Transverse colon (tissue), 4 donors: Measurements from ENCODE around the gene SUN1. TPM values are rescaled to one million over a fixed set of nuclear protein-coding genes. Genes with fewer than 3 reads are reported as not detected.

Experiments used
- DNase-seq: peaks from one replicate; pipeline ENCODE4 v3.0.0-alpha.2; 2019
- H3K27ac ChIP-seq, 4 donors: fragments of 200-600 bp; sonication (generic); 2 replicates each; pipeline ENCODE4 v1.5.1; 2016 to 2018; ENCODE audit warnings: inconsistent platforms in 4 of 4
- H3K27me3 ChIP-seq: fragments of 200-600 bp; sonication (generic); 2 replicates; pipeline ENCODE4 v1.5.1; 2017; ENCODE audit warnings: inconsistent platforms
- H3K36me3 ChIP-seq, 4 donors: fragments of 200-600 bp; sonication (generic); 2 replicates each; pipeline ENCODE4 v1.5.1; 2017 to 2019; ENCODE audit warnings: inconsistent platforms in 4 of 4
- H3K4me1 ChIP-seq, 4 donors: fragments of 200-600 bp; sonication (generic); 2 replicates each; pipeline ENCODE4 v1.5.1; 2017 to 2020; ENCODE audit warnings: inconsistent platforms in 4 of 4
- H3K4me3 ChIP-seq, 4 donors: fragments of 200-600 bp; sonication (generic); 1 replicate in 1 of 4; 2 replicates in 3 of 4; pipeline versions ENCODE4 v1.5.1 to v1.6.1; 2017 to 2019; ENCODE audit warnings: inconsistent platforms in 4 of 4
- H3K9me3 ChIP-seq, 2 donors: fragments of 200-600 bp; sonication (generic); 2 replicates each; pipeline ENCODE4 v1.5.1; 2017 to 2019; ENCODE audit warnings: inconsistent platforms in 2 of 2
- EP300 ChIP-seq: sonication (generic); formaldehyde crosslinking; IDR thresholded peaks from one replicate; pipeline ENCODE4 v1.6.1; 2017; ENCODE audit warnings: antibody characterized with exemption, low read depth
- POLR2A ChIP-seq: fragments of 450-650 bp; IDR thresholded peaks from one replicate; pipeline ENCODE4 v1.6.1; 2016; ENCODE audit warnings: antibody characterized with exemption, mild to moderate bottlenecking, moderate library complexity
- POLR2AphosphoS5 ChIP-seq, 3 donors: sonication (generic); formaldehyde crosslinking; IDR thresholded peaks; one replicate each; pipeline ENCODE4 v1.6.1; 2016; ENCODE audit warnings: antibody characterized with exemption in 3 of 3
- WGBS, 2 donors: methylation state at CpG; one replicate each; pipeline ENCODE4 v1.1.5; 2018; ENCODE audit warnings: low coverage in 1 of 2; 5-methylcytosine and 5-hydroxymethylcytosine counted together
- in situ Hi-C, 4 donors: fragments of 200-750 bp; cut with MboI; loops; one replicate each; pipeline versions ENCODE4 v1.15.0 to v1.15.1; 2017; ENCODE audit warnings: low sequenced_read_pairs in 3 of 4, low pct_ligation_motif_present in 1 of 4, low pct_unique_long_range_greater_than_20kb in 1 of 4
- intact Hi-C: fragments of 100-400 bp; cut with DNase I; formaldehyde crosslinking; loops from one replicate; pipeline ENCODE4 v1.15.1; 2023; ENCODE audit warnings: low total_unique reads
- total RNA-seq, 4 donors: library from RNA; depleted of rRNA; stranded (reverse); fragments of >200 nt; gene quantifications; one replicate each; pipeline ENCODE4 v1.1.0, GENCODE V29; 2016
- TF ChIP-seq, protein P1 (sequence below), 5 experiments: fragments of 200-600 bp in 3 of 5; fragments of 450-650 bp in 2 of 5; sonication (generic) in 3 of 5; IDR thresholded peaks; 1 replicate in 2 of 5; 2 replicates in 3 of 5; pipeline ENCODE4 v1.5.1; 2016 to 2017; ENCODE audit warnings: antibody characterized with exemption in 5 of 5, inconsistent platforms in 3 of 5, mild to moderate bottlenecking in 2 of 5, moderate library complexity in 1 of 5

SUN1 gene
- total RNA-seq, 4 donors from 2014 or later, result 92.7 to 569 (median 162) TPM

GRCh38 chr7:867001-867405 is 34.7 kb downstream of the SUN1 start:
- intact Hi-C loops (loop anchor here (5.0 kb wide), 1 partner anchor 35 kb away; the partner anchor contains the start of gene SUN1), in situ Hi-C loops (loop anchor here in 1 of 4 donors (10.0 kb wide), 1 partner anchor 72 kb away; no protein-coding TSS in a partner anchor)
- H3K36me3 ChIP-seq, result peaks cover 0 to 13% (median 1%) of the 10 kb centered on the region in 4 donors
- 20 to 59% methylated on average over 2 to 15 of the region's 18 CpGs for WGBS, 2 donors
- H3K27me3 ChIP-seq, result no peaks in the 10 kb centered on the region
- no peaks in the 10 kb centered on the region for H3K9me3 ChIP-seq
- H3K4me3 ChIP-seq, result no peak overlapping the region
- no peak for TF ChIP-seq EP300
- TF ChIP-seq POLR2AphosphoS5 (IDR thresholded peaks at IDR 0.05), result peak in 1 of 3 donors; percentile 12
- TF ChIP-seq, protein P1, sequence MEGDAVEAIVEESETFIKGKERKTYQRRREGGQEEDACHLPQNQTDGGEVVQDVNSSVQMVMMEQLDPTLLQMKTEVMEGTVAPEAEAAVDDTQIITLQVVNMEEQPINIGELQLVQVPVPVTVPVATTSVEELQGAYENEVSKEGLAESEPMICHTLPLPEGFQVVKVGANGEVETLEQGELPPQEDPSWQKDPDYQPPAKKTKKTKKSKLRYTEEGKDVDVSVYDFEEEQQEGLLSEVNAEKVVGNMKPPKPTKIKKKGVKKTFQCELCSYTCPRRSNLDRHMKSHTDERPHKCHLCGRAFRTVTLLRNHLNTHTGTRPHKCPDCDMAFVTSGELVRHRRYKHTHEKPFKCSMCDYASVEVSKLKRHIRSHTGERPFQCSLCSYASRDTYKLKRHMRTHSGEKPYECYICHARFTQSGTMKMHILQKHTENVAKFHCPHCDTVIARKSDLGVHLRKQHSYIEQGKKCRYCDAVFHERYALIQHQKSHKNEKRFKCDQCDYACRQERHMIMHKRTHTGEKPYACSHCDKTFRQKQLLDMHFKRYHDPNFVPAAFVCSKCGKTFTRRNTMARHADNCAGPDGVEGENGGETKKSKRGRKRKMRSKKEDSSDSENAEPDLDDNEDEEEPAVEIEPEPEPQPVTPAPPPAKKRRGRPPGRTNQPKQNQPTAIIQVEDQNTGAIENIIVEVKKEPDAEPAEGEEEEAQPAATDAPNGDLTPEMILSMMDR (IDR thresholded peaks at IDR 0.05), result no peak
- no peak for TF ChIP-seq POLR2A
- H3K4me1 ChIP-seq, result peaks cover 13 to 23% (median 16%) of the 10 kb centered on the region in 4 donors
- DNase-seq, result peak; percentile 60
- H3K27ac ChIP-seq, result peak overlapping the region; percentile 74 to 91 (median 84)

DNA sequence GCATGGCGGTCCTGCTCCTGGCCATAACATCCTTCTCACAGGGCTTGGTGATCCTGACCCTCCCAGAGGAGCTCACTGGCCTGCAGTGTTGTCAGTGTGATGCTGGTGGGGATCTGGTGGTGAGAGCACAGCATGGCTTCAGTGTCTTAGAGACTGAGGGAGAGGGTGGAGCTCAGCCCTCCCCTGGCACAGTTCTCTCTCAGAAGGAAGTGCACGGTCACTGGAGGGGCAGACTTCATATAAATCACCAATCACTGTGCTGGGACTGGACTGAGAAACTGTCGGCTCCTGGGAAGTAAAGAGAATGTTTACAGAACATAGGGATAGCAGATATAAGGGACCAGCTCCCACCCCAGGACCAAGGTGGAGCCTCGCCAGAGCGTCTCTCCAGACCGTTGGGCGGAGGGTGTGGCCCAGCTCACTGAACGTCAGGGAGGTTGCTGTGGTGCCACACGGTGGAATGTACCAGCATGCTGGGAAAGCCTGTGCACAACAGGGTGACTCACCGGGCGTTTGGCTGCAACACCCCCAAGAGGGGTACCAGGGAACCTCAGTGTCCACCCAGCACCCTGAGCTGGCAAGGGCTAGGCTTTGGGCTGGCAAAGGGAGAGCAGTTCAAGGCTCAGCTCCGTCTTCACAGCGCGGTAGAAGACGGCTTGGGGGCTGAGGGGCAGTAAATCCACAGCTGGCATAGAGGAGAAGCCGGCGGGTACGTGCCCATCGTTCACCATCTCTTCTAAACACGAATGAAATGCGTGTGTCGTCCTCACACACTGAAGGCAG is 35.3 kb downstream of the SUN1 start:
- Histone ChIP-seq H3K9me3 (no peaks in the 10 kb centered on the region), H3K36me3 (peaks cover 0 to 10% (median 2%) of the 10 kb centered on the region in 4 donors), H3K27ac (peak overlapping the region; percentile 74 to 91 (median 84)), H3K4me1 (peaks cover 13 to 23% (median 16%) of the 10 kb centered on the region in 4 donors), H3K4me3 (no peak overlapping the region), H3K27me3 (no peaks in the 10 kb centered on the region)
- intact Hi-C loops (loop anchor here (5.0 kb wide), 1 partner anchor 35 kb away; the partner anchor contains the start of gene SUN1), in situ Hi-C loops (loop anchor here in 1 of 4 donors (10.0 kb wide), 1 partner anchor 73 kb away; no protein-coding TSS in a partner anchor)
- TF ChIP-seq POLR2AphosphoS5 (IDR thresholded peaks at IDR 0.05) (peak; percentile 35 to 48 (median 38)), EP300 (peak; percentile 47), POLR2A (peak; percentile 15)
- TF ChIP-seq, protein P1 (IDR thresholded peaks at IDR 0.05), result no peak
- peak; percentile 88 for DNase-seq
- 33 to 47% methylated on average over 6 to 21 of the region's 22 CpGs for WGBS, 2 donors

DNA sequence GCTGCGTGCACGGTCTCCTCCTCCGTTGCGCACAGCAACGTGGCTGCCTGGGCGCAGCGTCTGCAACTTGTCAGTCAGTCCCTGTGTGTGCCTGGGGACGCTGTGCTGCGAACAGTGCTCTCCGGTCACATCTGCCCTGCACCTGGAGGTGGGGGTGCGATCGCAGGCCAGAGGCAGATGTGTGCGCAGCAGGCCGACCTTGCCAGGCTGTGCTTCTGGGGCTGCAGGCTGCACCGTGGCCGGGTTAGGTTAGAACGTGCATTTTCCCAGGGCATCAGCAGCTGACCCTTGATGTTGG is 35.9 kb downstream of the SUN1 start:
- no peak overlapping the region for H3K4me3 ChIP-seq
- no peak for DNase-seq
- in situ Hi-C loops, result loop anchor here in 1 of 4 donors (10.0 kb wide), 1 partner anchor 73 kb away; no protein-coding TSS in a partner anchor

More for the DNA sequence above, 35.9 kb downstream of the SUN1 start:
- H3K27me3 ChIP-seq, result no peaks in the 10 kb centered on the region
- TF ChIP-seq POLR2AphosphoS5 (IDR thresholded peaks at IDR 0.05), result no peak
- no peak for TF ChIP-seq EP300
- TF ChIP-seq, protein P1 (IDR thresholded peaks at IDR 0.05), result no peak
- TF ChIP-seq POLR2A, result no peak
- peak overlapping the region; percentile 74 to 91 (median 84) for H3K27ac ChIP-seq
- H3K9me3 ChIP-seq, result no peaks in the 10 kb centered on the region
- H3K36me3 ChIP-seq, result peaks cover 0 to 10% (median 3%) of the 10 kb centered on the region in 4 donors
- intact Hi-C loops, result loop anchor here (5.0 kb wide), 1 partner anchor 36 kb away; the partner anchor contains the start of gene SUN1
- WGBS, 2 donors, result 80% methylated on average over 15 of the region's 17 CpGs; no CpG with 5 or more reads in 1 of the 2 donors
- peaks cover 13 to 27% (median 16%) of the 10 kb centered on the region in 4 donors for H3K4me1 ChIP-seq
